Epithelial cell of prostate (primary cell): ENCODE results near the gene PFN1.
A peak's percentile ranks its signal among the peaks of the same experiment; 100 is the strongest.

Experiments used
- DNase-seq: peaks from one replicate; pipeline ENCODE4 v3.0.0-alpha.2; 2011; ENCODE audit warnings: low read depth, low spot score
- H3K27ac ChIP-seq: fragments of 450-650 bp; 2 replicates; pipeline ENCODE4 v1.5.1; 2017; ENCODE audit warnings: mild to moderate bottlenecking

PFN1 gene

DNA sequence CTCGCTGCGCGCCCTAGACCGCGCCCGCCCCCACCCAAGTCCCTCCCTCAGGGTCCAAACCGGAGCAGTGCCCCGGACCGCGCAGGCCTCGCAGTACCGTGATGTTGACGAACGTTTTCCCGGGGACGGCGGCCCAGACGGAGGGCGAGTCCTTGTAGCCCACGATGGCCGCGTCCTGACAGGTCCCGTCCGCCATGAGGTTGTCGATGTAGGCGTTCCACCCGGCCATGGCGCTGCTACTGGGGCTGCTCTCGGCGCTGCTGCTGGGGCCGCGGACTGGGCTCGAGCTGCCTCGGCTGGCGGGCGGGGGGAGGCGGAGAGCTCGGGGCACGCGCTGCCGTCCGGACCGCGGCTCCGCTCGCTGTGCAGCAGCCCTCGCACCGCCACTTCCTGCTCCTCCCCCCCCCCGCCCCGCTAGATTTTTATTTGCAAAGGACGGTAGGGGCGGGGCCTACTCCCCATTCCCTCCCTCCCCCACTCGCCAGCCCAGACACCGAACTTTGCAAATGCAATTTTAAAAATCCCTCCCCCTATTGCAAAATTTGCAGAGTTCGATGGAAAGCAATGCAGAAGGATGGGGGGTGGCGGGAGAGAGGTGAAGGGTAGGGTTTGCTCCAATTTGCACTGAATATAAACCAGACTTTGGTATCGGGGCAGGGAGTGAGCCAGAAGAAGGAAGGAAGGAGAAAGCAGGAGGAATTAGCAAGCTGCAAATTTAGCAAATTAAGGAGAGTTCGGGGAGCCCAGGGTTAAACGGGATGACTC, at the start of gene PFN1:
Gene PFN1 (minus strand): TSS at position 365 of the 765 bp plus-strand sequence. CDS start 136 bp downstream, at position 229.
- peak; percentile 53 for DNase-seq

DNA sequence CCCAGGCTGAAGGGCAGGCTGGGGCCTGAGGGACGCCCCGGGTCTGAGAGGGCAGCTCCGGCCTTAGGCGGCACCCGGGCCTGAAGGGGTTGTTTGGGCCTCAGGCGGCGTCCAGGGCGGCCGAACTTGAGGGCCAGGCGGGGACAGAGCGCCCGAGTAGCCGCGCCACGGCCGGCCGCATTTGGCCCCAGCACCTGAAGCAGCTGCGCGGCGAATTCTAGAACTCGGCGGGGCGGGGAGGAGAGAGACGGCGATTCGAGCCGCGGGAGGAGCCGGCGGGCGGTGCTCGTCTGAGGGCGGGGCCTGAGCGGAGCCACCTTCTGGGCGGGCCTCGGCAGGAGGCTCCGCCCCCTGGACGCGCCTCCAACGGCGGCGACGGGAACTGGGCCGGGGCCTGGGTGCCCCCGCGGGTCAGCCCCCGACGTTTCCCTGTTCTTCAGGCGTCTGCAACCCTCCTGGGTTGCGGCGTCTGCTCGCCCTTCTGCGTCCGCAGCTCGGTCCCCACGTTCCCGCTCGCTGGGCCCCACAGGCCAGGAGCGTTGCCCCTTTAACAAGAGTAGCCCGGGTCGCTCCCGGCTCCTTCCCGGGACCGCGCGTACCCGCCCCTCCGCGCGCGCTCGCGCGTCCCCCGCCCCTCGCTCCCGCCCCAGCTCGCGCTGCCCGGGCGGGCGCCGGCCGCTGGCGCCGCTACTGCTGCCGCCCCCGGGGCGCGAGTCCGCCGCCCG, 49.1 kb upstream of the PFN1 start, which contains the start of the genes INCA1 and KIF1C:
Gene INCA1 (minus strand): TSS at position 221 of the 725 bp plus-strand sequence. CDS start 3,085 bp downstream, outside the sequence.
Gene KIF1C (plus strand): TSS at position 649 of the 725 bp plus-strand sequence. CDS start 2,297 bp downstream, outside the sequence.
- H3K27ac ChIP-seq = peak within 1 kb of the TSS; percentile 71
- peak; percentile 52 for DNase-seq

More for the DNA sequence above, at the start of gene PFN1:
- peak within 1 kb of the TSS; percentile 99 for H3K27ac ChIP-seq

DNA sequence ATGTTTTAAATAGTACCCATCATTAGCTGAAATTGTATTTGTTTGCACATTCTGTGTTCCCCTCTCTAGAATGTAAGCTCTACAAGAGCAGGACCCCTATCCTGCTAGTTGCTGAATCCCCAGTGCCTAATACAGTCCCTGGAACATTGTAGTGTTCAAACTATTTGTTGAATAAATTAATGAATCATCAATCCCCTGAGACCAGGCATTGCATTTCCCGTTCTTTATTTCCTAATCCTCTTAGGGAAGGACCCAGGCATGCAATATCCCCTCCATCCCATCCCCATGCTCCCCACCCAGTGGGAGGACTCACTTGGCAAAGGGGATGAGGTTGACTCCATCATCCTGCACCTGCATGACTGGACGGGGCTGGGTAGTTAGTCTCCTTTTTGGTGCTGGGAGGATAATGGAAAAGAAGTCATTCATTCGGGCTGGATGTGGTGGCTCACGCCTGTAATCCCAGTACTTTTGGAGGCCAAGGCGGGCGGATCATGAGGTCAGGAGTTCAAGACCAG, 45.8 kb upstream of the PFN1 start:
- no peak overlapping the region for H3K27ac ChIP-seq
- no peak for DNase-seq

DNA sequence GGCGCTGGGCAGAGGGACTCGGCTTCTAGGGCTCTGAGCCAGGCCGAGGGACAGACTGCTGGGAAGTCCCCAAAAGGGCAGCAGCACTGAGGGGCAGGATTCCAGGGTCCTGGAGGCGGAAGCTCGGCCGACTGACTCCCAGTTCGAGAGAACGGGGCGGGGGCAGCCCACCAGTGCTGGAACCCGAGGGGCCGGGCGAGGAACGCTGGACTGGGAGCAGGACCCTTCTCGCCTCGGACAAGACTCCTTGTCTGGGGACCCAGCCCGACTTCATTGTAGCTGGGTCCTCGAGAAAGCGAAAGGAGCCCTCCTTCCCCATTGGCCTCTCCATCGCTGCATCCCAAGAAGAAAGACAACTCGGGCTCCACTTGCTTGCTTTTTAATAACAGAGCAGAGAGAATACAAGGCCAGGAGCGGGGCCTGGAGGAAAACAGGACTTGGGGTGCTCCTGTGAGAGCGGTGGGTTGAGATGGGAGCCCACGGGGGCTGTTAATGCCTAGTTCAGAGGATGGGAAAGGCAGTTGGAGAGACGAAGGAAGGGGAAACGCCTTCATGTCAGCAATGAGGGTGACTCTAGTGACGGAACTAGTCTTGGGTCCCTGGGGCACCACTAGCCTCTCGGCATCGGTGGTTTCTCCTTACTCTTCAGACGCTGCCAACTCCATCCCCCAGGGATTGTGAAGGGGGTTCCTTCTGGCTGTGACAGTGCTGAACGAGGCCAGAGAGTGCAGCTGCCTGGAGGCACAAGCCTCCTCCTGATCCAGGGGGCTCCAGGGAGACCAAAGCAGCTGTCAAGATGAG, 39.6 kb upstream of the PFN1 start:
- H3K27ac ChIP-seq = peak overlapping the region; percentile 82
- no peak for DNase-seq

DNA sequence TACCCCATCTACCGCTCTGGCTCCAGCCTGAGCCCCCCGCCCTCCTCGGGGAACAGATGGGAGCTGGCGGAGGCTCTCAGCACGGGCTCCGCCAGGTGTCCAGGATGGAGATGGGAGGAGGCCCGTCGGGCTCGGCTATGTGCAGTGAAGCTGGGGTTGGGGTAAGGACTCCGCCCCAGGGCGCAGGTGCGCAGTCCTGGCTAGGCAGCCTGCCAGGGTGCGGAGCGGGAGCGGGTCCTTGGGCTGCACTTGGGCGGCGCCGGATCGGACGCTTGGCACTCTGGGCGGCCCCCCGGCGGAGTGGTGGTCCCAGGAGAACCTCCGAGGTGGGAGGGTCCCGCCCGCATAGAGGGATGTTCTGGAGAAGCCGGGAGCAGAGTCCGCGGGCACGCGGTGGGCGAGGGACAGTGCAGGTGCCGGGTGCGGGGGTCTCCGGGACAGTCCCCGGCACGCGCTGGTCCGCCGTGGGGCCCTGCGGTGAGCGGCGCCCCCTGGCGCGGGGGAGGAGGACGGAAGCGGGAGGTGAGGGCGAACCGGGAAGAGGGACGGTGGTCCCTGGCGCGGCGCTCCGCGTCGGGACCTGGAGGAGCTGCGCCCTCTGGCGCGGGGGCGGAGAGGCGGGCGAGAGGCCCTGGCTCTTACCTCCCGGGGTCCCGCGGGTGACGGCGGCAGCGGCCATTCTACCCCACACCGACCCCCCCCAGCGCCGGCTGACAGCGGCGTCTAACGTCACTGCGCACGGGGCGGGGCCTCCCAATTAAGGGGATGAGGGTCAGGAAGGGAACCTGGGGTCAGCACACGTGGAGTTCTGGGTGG, 38.8 kb upstream of the PFN1 start, which contains the start of gene CAMTA2:
Gene CAMTA2 (minus strand): TSS at position 725 of the 816 bp plus-strand sequence. CDS start 1,453 bp downstream, outside the sequence.
- DNase-seq = no peak
- peak within 1 kb of the TSS; percentile 82 for H3K27ac ChIP-seq

DNA sequence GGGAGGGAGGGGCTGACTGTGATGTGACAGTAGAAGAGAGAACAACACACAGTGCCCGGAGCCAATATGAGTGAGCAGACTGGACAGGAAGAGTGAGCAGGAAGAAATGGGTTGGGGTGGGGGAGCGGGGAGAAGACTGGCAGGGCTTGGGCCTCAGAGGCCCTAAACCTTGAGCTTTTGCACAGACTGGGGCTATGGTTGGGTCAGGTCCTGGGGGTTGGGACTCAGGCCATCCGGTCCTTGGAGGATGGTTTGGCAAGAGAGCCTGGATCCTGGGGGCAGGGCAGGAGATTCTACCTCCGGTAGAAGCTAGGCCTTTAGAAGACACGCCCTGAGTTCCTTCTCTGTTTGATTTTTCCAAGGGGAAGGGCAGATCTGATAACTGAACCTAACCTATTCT, 38.1 kb upstream of the PFN1 start:
- H3K27ac ChIP-seq = peak overlapping the region; percentile 82
- no peak for DNase-seq

DNA sequence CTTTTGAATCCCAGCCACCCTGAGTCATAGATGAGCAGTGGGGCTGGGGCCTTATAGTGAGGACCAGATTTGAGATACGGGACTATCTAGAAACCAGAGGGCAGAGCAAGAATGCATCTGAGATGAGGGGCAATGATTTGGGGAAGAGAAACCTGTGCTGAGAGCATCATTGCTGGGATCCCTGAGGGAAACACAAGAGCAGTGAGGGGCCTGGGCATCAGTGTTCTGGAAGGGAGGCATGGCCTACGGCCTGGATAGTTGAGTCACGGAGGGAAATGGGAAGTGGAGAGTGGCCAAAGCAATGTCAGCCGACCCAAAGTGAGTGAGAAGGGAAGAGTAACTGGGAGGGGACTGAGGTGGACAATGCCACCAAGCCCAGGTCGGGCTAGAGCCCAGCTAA, 34.0 kb upstream of the PFN1 start:
- no peak overlapping the region for H3K27ac ChIP-seq
- DNase-seq = no peak

DNA sequence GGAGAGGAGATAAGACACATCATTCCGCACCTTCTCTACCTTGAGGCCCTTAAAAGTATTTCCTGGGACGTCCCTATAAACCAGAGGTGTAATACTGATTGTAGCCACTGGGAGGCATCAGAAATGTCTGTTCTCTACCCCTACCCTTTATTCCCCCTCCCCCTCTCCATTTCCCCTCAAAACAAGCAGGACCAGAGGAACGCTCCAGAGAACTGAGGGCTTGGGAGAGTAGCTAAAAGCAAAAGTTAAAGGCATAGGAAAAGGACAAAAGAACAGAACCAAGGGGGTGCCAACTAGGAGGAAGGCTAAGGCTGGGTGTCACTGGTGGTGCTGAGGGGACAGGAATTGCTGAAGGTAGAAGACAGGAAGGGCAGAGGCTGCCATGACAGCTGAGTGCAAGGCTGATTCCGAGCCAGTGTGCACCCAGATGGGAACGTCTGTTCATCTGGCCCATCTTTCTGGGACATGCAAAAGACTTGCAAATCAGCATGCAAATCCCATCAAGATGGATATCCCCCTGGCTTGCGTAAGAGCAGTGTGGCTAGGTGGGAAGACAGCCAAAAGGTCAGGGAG, 32.4 kb upstream of the PFN1 start:
- no peak overlapping the region for H3K27ac ChIP-seq
- no peak for DNase-seq

DNA sequence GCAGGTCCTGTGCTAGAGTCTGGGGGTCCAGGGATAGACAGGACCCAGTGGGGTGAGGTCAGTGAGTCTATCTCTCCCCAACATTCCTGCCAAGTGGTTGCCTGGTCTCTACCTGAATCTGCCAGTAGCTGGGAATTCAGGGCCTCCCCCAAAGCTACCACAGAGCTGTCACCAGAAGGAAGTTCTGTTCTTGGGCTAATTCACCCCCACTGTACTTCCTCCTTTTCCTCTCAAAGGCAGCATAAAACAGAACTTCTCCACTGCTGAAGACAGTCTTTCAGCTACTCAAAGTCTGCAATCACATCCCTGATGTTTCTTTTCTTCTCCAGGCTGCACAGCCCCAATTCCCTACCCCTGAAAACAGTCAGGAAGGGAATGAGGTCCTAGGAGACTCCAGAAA, 30.4 kb upstream of the PFN1 start:
- no peak for DNase-seq

DNA sequence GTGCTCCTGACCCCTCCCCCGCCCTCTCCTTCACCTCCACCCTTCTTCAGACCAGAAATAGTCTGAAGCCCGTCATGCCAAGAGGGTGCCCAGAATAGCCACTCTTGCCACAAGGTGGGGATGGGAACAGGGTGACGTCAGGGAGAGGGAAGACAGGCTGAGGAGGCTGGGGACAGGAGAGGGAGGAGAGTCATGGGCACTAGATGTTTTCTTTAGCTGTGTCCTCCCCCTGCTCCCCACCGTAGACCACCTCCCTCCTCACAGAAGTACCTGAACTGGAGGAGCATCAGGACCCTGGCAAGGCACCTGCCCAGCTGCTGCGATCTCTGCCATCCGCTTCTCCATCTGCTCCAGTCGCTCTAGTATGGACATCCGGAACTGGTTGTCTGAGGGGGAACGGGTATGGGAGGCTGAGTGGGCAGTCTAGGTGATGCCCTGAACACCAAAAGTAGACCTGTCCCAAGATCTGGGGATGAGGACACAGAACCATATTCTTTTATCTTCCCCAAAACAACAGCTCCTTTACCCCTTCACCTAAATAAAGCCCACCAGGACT, 25.9 kb upstream of the PFN1 start:
- DNase-seq = no peak
- no peak overlapping the region for H3K27ac ChIP-seq

More for the DNA sequence above, 30.4 kb upstream of the PFN1 start:
- H3K27ac ChIP-seq = no peak overlapping the region

DNA sequence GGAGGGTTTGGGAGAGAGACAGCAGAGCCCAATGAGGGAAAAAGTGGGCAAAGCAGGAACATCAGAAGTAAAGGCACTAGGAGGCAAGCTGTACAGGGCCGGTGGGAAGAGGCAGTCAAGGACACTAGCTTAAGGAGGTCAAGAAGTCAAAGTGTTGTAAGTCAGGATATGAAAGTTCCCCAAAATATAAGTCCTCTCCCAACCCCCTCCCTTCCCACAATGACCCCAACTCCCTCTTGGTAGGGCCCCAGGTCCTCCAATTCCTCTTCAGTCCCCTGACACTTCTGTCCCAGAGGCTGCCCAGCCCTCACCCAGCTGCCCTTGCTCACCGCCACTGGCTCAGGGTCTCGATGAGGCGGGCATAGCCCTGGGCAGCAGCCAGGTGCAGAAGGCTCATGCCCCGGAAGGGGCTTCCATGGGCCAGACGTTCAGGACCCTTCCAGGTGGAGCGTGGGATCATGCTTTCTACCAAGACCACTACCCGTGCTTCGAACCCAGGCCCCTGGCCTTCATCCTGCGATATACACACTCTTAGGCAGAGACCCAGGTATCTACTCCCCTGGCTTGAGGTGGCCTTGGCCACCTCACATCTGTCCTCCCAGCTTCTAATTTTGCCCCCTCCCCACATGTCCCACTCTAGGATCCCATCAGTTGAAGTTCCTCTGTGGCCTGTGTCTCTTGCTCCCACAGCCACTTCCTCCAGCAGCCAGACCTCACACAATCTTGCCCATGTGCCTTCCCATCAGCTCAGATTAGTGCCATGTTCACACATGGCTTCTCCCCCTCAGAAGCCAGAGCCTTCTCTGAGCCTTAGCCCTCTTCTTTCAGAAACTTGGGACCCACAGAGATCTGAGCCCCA, 25.2 kb upstream of the PFN1 start:
- DNase-seq = no peak
- no peak overlapping the region for H3K27ac ChIP-seq

DNA sequence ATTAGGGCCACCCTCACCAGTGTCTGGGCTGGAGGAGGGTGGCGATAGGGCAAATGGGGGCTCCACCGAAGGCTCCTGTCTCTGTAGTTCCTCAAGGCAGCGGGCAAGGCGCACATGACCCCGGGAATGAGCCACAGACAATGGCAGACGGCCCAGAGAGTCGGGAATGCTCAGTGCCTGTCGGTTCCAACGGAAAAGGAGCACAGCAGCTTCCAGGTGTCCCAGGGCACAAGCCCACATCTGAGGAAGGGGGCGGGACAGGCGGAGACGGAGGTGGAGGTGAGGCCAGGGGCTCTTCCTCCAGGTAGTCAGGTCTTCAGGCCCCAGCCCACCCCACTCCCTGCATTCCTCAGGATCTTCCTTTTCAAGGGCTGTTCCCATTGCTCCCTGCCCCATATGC, 24.4 kb upstream of the PFN1 start:
- H3K27ac ChIP-seq = no peak overlapping the region
- DNase-seq = no peak

DNA sequence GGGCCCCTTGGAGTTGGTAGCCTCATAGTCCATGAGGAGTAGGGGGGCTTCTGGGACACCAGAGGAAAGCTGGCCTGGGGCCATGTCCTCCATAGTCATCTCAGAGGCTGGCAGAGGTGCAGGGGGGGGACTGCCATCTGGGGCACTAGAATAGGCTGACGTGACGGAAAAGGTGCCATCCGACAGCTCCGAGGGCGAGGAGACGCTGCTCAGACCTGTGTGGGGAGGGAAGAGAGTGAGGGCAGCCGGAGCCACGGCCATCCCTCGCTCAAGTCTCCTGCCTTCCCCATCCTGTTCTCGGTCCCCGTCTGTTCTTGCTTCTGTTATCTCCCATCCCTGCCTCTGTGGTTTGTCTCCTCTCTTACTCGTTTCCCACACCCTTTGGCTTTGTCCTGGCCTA, 24.0 kb upstream of the PFN1 start:
- no peak for DNase-seq

DNA sequence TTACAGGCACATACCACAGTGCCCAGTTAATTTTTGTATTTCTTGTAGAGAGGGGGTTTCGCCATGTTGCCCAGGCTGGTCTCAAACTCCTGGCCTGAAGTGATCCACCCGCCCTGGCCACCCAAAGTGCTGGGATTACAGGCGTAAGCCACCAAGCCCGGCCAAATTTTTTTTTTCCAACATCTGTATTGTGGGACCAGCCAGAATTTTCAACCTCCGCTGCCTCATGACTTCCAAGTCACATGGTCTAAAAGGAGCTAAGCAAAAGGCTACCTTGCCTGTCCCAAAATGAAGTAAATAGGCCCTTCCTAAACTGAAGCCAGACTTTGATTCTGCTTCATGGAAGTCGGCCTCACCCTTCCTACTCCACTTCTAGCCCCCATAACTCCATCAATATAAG, 23.5 kb upstream of the PFN1 start:
- no peak overlapping the region for H3K27ac ChIP-seq
- DNase-seq = no peak

More for the DNA sequence above, 24.0 kb upstream of the PFN1 start:
- H3K27ac ChIP-seq = no peak overlapping the region

DNA sequence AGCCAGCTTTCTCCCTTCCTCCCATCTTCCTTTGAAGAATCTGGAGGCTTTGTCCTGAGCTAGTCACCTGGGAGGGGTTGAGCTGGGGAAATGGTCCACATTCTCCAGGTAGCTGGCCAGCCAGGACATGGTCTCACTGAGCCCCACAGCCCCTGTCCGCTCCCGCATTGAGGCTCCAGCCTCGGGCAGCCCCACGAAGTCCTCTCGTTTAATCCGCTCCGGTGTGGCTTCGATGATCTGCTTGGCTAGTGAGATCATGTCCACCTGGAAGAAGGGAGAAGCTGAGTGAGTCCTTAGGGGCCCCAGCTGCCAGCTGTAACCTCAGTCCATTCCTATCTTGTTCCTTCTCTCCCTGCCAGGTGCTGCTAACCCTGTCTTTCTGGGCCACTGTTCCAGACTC, 21.9 kb upstream of the PFN1 start:
- no peak for DNase-seq
- H3K27ac ChIP-seq = peak overlapping the region; percentile 97

DNA sequence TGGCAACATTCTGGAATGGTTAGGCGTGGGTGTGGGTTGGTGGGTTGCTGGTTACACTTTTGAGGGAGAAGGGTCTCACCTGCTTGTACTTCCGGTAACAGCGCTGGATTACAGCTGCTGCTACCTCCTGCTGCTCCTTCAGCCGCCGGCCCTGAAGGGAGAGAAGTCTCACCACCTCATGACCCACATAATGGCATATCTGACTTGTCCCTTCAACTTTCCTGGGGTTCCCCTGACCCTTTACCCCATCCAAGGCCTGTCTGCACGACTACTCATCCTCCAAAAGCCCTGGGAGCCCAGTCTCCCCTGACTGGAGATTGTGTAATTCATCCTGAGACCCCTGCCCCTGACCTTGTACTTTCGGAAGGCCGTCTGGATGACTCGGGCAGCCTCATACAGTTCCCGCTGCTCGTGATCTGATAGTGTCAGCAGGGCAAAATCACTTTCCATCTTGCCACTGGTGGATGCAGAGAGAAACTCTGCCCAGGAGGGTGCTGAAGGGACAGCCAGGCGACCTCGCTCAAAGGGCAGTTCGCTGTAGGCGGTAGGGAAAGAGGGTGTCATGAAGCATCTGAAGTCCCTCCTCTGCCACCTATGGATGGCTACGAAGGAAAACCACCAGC, 21.3 kb upstream of the PFN1 start:
- peak overlapping the region; percentile 97 for H3K27ac ChIP-seq
- no peak for DNase-seq

DNA sequence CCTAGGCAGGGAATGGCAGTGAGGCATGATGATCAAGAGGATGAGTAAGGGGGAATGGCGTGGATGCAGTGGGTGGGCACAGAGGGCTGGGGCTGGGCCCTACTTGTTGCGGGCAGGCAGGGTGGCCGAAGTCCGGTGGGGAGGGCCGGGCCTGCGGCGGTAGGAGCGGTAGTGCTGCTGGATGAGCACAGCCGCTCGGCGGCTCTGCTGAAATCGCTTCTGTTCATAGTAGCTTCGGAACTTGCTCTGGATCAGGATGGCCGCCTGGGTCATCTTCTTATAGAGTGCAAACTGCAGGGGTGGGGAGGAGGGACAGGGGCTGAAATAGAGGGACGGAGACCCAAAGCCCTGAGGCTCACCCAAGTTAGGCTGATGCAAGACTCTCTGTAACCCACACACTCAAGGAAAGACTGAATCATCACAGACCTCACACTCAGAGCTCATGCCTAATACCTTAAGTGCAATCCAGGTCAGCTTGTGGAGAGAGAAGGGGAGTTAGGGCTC, 20.8 kb upstream of the PFN1 start:
- peak overlapping the region; percentile 97 for H3K27ac ChIP-seq
- peak; percentile 66 for DNase-seq
